HT-29 (cell line): Measurements from ENCODE around the gene TRABD2A. TPM values are rescaled to one million over a fixed set of nuclear protein-coding genes. Genes with fewer than 3 reads are reported as not detected.

Experiments
- DNase-seq: peaks from one replicate; pipeline ENCODE4 v3.0.0-alpha.2; 2015; ENCODE audit warnings: low spot score
- total RNA-seq: library from RNA; depleted of rRNA; stranded (reverse); fragments of >200 nt; shearing (Covaris generic); gene quantifications from 2 replicates; pipeline ENCODE4 v1.2.3, GENCODE V29; 2014

TRABD2A gene
- total RNA-seq, 1 experiment from 2014 or later: 2.3 TPM

GRCh38 chr2:84817239-84817655, 63.6 kb downstream of the TRABD2A start:
- DNase-seq: no peak

- no peak for DNase-seq
Observed at GRCh38 chr2:84816426-84817026, 64.4 kb downstream of the TRABD2A start.

- no peak for DNase-seq
Observed at GRCh38 chr2:84815146-84815545, 65.7 kb downstream of the TRABD2A start.

GRCh38 chr2:84811839-84812431, 68.9 kb downstream of the TRABD2A start:
- no peak for DNase-seq

- no peak for DNase-seq
Observed at GRCh38 chr2:84808279-84808678, 72.6 kb downstream of the TRABD2A start.

- DNase-seq: peak; percentile 79
Observed at GRCh38 chr2:84807063-84807485, 73.8 kb downstream of the TRABD2A start.

GRCh38 chr2:84805250-84805958, 75.5 kb downstream of the TRABD2A start:
- DNase-seq: no peak

GRCh38 chr2:84801811-84802210, 79.1 kb downstream of the TRABD2A start:
- no peak for DNase-seq

- DNase-seq: no peak
Observed at GRCh38 chr2:84800194-84800805, 80.6 kb downstream of the TRABD2A start.

GRCh38 chr2:84799772-84800171, 81.1 kb downstream of the TRABD2A start:
- no peak for DNase-seq

GRCh38 chr2:84797271-84797670, 83.6 kb downstream of the TRABD2A start:
- no peak for DNase-seq

GRCh38 chr2:84796798-84797197, 84.1 kb downstream of the TRABD2A start:
- DNase-seq: no peak

GRCh38 chr2:84793641-84794040, 87.2 kb downstream of the TRABD2A start:
- no peak for DNase-seq

GRCh38 chr2:84792856-84793522, 87.9 kb downstream of the TRABD2A start:
- no peak for DNase-seq

GRCh38 chr2:84788498-84788897, 92.4 kb downstream of the TRABD2A start:
- no peak for DNase-seq

- no peak for DNase-seq
Observed at GRCh38 chr2:84788027-84788426, 92.9 kb downstream of the TRABD2A start.

GRCh38 chr2:84786601-84787000, 94.3 kb downstream of the TRABD2A start:
- DNase-seq: no peak

GRCh38 chr2:84785950-84786349, 94.9 kb downstream of the TRABD2A start:
- DNase-seq: no peak

GRCh38 chr2:84782717-84783442, 98.0 kb downstream of the TRABD2A start:
- no peak for DNase-seq

- no peak for DNase-seq
Observed at GRCh38 chr2:84781942-84782716, 98.8 kb downstream of the TRABD2A start.
